GM10248 (cell line): ENCODE data around the gene VEPH1.

ENCODE experiments used
- CTCF ChIA-PET: fragments of 300-600 bp; sonication (Branson Sonifier 250); formaldehyde crosslinking; extraction: SDS; loops from one replicate; lab custom pipeline; 2021; ENCODE audit warnings: antibody characterized with exemption; lab: Yijun Ruan, JAX
- POLR2A ChIA-PET: fragments of 350-650 bp; sonication (Branson Sonifier 250); formaldehyde crosslinking; extraction: SDS; loops from one replicate; lab custom pipeline; 2020; ENCODE audit warnings: antibody characterized with exemption; lab: Yijun Ruan, JAX
- DNase-seq: peaks from one replicate; pipeline ENCODE4 v3.0.0; 2012; ENCODE audit errors: extremely low spot score
- TF ChIP-seq, protein P1 (sequence below): IDR thresholded peaks from 2 replicates; pipeline ENCODE4 v1.5.1; 2012; ENCODE audit warnings: mild to moderate bottlenecking, low read depth; ENCODE audit errors: extremely low read depth, missing control alignments, control extremely low read depth

VEPH1 gene

GRCh38 chr3:157527131-157527881 is 24.1 kb upstream of the VEPH1 start:
- no peak for DNase-seq
- CTCF ChIA-PET, result interaction anchor here (0.8 to 3.0 kb wide), 7 partner anchors 10 to 79 kb away, joined by 3 to 18 read pairs (median 3); no protein-coding TSS in a partner anchor
- POLR2A ChIA-PET, result no interaction called here
- TF ChIP-seq, protein P1, sequence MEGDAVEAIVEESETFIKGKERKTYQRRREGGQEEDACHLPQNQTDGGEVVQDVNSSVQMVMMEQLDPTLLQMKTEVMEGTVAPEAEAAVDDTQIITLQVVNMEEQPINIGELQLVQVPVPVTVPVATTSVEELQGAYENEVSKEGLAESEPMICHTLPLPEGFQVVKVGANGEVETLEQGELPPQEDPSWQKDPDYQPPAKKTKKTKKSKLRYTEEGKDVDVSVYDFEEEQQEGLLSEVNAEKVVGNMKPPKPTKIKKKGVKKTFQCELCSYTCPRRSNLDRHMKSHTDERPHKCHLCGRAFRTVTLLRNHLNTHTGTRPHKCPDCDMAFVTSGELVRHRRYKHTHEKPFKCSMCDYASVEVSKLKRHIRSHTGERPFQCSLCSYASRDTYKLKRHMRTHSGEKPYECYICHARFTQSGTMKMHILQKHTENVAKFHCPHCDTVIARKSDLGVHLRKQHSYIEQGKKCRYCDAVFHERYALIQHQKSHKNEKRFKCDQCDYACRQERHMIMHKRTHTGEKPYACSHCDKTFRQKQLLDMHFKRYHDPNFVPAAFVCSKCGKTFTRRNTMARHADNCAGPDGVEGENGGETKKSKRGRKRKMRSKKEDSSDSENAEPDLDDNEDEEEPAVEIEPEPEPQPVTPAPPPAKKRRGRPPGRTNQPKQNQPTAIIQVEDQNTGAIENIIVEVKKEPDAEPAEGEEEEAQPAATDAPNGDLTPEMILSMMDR, result no peak

DNA sequence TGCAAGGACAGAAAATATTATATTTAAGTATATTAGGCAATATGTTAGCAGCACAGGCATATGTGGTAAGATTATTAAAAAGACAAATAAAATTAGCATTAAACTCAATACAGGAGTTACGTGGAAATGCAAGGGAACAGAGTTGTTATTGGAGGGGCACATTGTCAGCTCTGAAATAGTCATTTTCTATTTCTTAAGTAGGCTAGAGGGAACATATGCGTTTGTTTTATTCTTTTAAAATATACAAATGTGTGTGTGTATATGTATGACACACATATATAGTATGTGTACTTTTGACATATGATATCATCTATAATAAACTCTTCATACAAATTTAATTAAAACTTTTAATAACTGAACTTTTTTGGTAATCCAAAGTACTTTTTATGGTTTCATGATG is 22.8 kb upstream of the VEPH1 start:
- TF ChIP-seq, protein P1, result no peak
- no peak for DNase-seq
- ChIA-PET POLR2A (no interaction called here), CTCF (interaction anchor here (3.0 kb wide), 1 partner anchor 47 kb away, joined by 18 read pairs; no protein-coding TSS in a partner anchor)

DNA sequence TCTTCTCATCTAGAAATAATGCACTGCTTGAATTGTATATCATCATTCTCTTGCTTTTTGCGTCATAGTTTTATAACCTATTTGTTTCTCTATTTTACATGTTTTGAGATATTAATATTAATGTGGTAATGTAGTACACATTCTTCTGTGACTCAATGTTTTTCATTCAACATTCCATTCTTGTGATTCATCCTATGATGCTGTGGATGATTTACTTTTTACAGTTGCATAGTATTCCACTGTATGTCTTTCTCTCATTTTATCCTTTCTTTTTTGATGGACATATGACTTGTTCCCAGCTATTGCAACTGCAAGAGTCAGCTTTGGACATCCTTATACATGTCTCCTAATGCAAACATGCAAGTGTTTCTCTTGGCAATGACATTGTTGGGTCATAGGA is 20.6 kb upstream of the VEPH1 start:
- POLR2A ChIA-PET, result no interaction called here
- CTCF ChIA-PET, result interaction anchor here (2.9 kb wide), 1 partner anchor 8 kb away, joined by 23 read pairs; no protein-coding TSS in a partner anchor
- TF ChIP-seq, protein P1, result no peak
- DNase-seq, result no peak

DNA sequence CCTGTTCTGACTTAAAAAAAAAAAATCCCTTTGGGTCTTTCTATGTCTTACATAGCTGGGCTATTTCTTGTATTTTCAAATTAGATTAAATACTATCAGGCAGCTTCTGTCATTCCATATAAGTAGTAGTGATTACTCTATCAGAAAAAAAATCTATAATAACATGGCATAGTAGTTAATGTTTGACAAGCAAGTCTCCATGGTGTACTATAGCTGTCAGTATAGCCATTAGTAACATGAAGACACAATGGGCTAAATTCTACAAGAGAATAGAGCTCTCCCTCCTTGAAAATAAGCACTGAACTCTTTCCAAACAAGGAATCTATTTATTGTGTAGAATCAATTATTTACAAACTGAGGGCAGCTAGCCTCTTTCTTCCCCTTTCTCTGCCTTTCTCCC is 19.4 kb upstream of the VEPH1 start:
- ChIA-PET CTCF (interaction anchor here (1.1 to 2.9 kb wide), 3 partner anchors 9 to 50 kb away, joined by 3 to 23 read pairs (median 3); no protein-coding TSS in a partner anchor), POLR2A (no interaction called here)
- no peak for DNase-seq
- TF ChIP-seq, protein P1, result no peak

- ChIA-PET POLR2A (no interaction called here), CTCF (no interaction called here)
- TF ChIP-seq, protein P1, result no peak
- DNase-seq, result no peak
Observed at GRCh38 chr3:157520485-157521150, 17.4 kb upstream of the VEPH1 start.

DNA sequence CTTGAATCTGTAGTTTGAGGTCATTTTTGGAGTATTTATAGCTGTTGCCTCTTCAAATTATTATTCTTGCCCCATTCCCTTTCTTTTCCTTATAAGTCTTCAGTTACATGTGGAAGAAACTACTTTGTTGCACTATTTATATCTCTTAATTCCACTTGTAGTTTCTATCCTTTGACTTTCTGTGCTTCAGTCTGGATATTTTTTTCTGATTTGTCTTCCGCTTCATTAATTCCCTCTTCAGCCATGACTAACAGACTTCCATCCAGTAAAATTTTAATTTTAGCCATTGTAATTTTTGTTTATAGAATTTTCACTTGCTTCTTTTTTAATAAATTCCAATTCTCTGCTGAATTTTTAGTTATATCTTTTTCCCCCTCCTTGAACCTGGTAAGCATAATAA is 15.7 kb upstream of the VEPH1 start:
- ChIA-PET POLR2A (no interaction called here), CTCF (no interaction called here)
- DNase-seq, result no peak
- TF ChIP-seq, protein P1, result no peak
